Keratinocyte (primary cell): ENCODE measurements around the gene HIKESHI. TPM values are rescaled to one million over a fixed set of nuclear protein-coding genes. Genes with fewer than 3 reads are reported as not detected.

Experiments used
- DNase-seq: peaks from one replicate; pipeline ENCODE4 v3.0.0-alpha.2; 2011; ENCODE audit warnings: low read depth, missing footprints, low spot score
- FAIRE-seq: peaks from 2 replicates; lab custom pipeline; 2011; peaks lifted over from hg19 to GRCh38; lab: Jason Lieb, UNC
- H2AFZ ChIP-seq: 2 replicates; pipeline ENCODE4 v1.6.0; 2012; ENCODE audit warnings: low read length, control low read depth, inconsistent platforms; ENCODE audit not compliant: control insufficient read depth
- H3K27ac ChIP-seq: 2 replicates; pipeline ENCODE4 v1.5.1; 2011; ENCODE audit warnings: low read length; ENCODE audit not compliant: control insufficient read depth, insufficient read depth
- H3K27me3 ChIP-seq: 3 replicates; pipeline ENCODE4 v1.6.0; 2011; ENCODE audit warnings: low read length; ENCODE audit not compliant: control insufficient read depth, insufficient read depth; ENCODE audit errors: extremely low read depth
- H3K36me3 ChIP-seq, 2 experiments: 2 replicates in 1 of 2; 3 replicates in 1 of 2; pipeline ENCODE4 v1.5.1; 2011; ENCODE audit warnings: low read length in 2 of 2, mild to moderate bottlenecking in 1 of 2; ENCODE audit not compliant: control insufficient read depth in 2 of 2, insufficient read depth in 2 of 2; ENCODE audit errors: extremely low read depth in 1 of 2
- H3K4me1 ChIP-seq: 3 replicates; pipeline ENCODE4 v1.5.1; 2011; ENCODE audit warnings: low read length; ENCODE audit not compliant: control insufficient read depth, insufficient read depth; ENCODE audit errors: extremely low read depth
- H3K4me2 ChIP-seq: 3 replicates; pipeline ENCODE4 v1.6.0; 2011; ENCODE audit warnings: low read depth, low read length; ENCODE audit not compliant: control insufficient read depth, insufficient read depth; ENCODE audit errors: extremely low read depth
- H3K4me3 ChIP-seq, 3 experiments: fragments of 200-600 bp in 1 of 3; sonication (generic) in 1 of 3; 2 replicates in 2 of 3; 3 replicates in 1 of 3; pipeline ENCODE4 v1.5.1; 2011 to 2016; ENCODE audit warnings: low read length in 3 of 3, mild to moderate bottlenecking in 3 of 3, control low read depth in 2 of 3, inconsistent platforms in 1 of 3, low read depth in 1 of 3, mixed read lengths in 1 of 3, mixed run types in 1 of 3, moderate library complexity in 1 of 3; ENCODE audit not compliant: control insufficient read depth in 2 of 3, insufficient read depth in 2 of 3; ENCODE audit errors: extremely low read depth in 1 of 3
- H3K79me2 ChIP-seq: 2 replicates; pipeline ENCODE4 v1.6.0; 2012; ENCODE audit warnings: low read length; ENCODE audit not compliant: control insufficient read depth, insufficient read depth
- H3K9ac ChIP-seq: 3 replicates; pipeline ENCODE4 v1.6.0; 2011; ENCODE audit warnings: low read length; ENCODE audit not compliant: control insufficient read depth, insufficient read depth; ENCODE audit errors: extremely low read depth
- H3K9me1 ChIP-seq: 3 replicates; pipeline ENCODE4 v1.6.0; 2011; ENCODE audit warnings: low read length; ENCODE audit not compliant: control insufficient read depth, insufficient read depth; ENCODE audit errors: extremely low read depth
- H3K9me3 ChIP-seq: 2 replicates; pipeline ENCODE4 v1.5.1; 2012; ENCODE audit warnings: low read depth, low read length; ENCODE audit not compliant: control insufficient read depth
- H4K20me1 ChIP-seq: 3 replicates; pipeline ENCODE4 v1.6.0; 2011; ENCODE audit warnings: low read length; ENCODE audit not compliant: control insufficient read depth, insufficient read depth; ENCODE audit errors: extremely low read depth
- EZH2 ChIP-seq: IDR thresholded peaks from one replicate; pipeline ENCODE4 v1.6.1; 2012; ENCODE audit warnings: inconsistent platforms, mild to moderate bottlenecking, low read length, moderate library complexity
- dilution Hi-C: fragments of 300-500 bp; cut with MboI; formaldehyde crosslinking; loops from one replicate; pipeline ENCODE4 v1.7.0; 2020; ENCODE audit warnings: low sequenced_read_pairs; ENCODE audit not compliant: extremely low pct_ligation_motif_present
- polyA plus RNA-seq, 5 experiments: library from polyadenylated mRNA; depleted of rRNA in 3 of 5; stranded (reverse) in 3 of 5; stranded (forward) in 1 of 5; unstranded in 1 of 5; fragments of >200 nt; gene quantifications; 1 replicate in 1 of 5; 2 replicates in 3 of 5; 3 replicates in 1 of 5; pipeline versions ENCODE4 v1.2.1 to v1.2.3, GENCODE V29; 2011 to 2012; ENCODE audit warnings: missing spikeins in 2 of 5, low read depth in 1 of 5, low replicate concordance in 1 of 5
- TF ChIP-seq, protein P1 (sequence below), 3 experiments: IDR thresholded peaks in 1 of 3; conservative IDR thresholded peaks in 1 of 3; optimal IDR thresholded peaks in 1 of 3; 2 replicates in 2 of 3; 3 replicates in 1 of 3; pipeline versions ENCODE3 to v1.5.1; 2011; ENCODE audit warnings: low read length in 3 of 3, mild to moderate bottlenecking in 3 of 3, moderate library complexity in 2 of 3, control low read depth in 1 of 3, inconsistent platforms in 1 of 3; ENCODE audit not compliant: insufficient read depth in 2 of 3; ENCODE audit errors: extremely low read depth in 1 of 3

The HIKESHI gene
- polyA plus RNA-seq, 1 donor (not counting 4 experiments of a cell fraction or from before 2014, with no cell fraction given), result 89.4 TPM

DNA sequence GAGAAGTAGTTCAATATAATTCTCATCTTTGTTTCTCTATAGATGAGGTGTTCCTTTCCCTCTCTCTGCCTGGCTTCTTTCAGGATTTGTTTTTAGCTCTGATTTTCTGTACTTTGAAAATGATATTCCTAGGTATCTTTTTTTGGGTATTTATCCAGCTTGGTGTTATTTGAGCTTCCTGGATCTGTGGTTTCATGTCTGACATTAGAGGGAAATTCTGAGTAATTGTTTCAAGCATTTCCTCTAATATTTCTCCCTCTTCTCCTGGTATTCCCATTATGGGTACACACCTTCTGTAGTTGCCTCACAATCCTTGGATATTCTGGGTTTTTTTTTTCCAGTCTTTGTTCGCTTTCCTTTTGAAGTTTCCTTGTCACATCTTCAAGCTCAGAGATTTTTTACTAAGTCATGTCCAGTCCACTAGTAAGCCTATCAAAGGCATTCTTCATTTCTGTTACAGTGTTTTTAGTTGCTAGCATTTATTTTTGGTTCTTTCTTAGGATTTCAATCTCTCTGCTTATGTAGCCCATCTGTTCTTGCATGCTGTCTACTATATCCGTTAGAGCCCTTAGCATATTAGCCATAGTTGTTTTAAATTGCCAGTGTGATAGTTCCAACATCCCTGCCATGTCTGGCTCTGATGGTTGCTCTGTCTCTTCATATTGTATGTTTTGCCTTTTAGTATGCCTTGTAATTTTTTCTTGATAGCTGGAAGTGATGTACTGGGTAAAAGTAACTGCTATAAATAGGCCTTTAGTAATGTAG lies 78.4 kb downstream of the HIKESHI start:
- no peak overlapping the region for H3K4me2 ChIP-seq
- FAIRE-seq, result no peak
- no peaks in the 10 kb centered on the region for H3K9me1 ChIP-seq
- H3K36me3 ChIP-seq, result no peaks in the 10 kb centered on the region
- no peaks in the 10 kb centered on the region for H3K27me3 ChIP-seq
- no peaks in the 10 kb centered on the region for H3K79me2 ChIP-seq
- no peaks in the 10 kb centered on the region for H4K20me1 ChIP-seq
- TF ChIP-seq EZH2, result no peak
- TF ChIP-seq, protein P1, sequence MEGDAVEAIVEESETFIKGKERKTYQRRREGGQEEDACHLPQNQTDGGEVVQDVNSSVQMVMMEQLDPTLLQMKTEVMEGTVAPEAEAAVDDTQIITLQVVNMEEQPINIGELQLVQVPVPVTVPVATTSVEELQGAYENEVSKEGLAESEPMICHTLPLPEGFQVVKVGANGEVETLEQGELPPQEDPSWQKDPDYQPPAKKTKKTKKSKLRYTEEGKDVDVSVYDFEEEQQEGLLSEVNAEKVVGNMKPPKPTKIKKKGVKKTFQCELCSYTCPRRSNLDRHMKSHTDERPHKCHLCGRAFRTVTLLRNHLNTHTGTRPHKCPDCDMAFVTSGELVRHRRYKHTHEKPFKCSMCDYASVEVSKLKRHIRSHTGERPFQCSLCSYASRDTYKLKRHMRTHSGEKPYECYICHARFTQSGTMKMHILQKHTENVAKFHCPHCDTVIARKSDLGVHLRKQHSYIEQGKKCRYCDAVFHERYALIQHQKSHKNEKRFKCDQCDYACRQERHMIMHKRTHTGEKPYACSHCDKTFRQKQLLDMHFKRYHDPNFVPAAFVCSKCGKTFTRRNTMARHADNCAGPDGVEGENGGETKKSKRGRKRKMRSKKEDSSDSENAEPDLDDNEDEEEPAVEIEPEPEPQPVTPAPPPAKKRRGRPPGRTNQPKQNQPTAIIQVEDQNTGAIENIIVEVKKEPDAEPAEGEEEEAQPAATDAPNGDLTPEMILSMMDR (optimal IDR thresholded peaks at IDR 0.05 in 1 of 3, IDR thresholded peaks at IDR 0.05 in 1 of 3, conservative IDR thresholded peaks at IDR 0.05 in 1 of 3; ENCODE audit: extremely low read depth in 1 of 3, insufficient read depth in 2 of 3, low read length in 3 of 3), result no peak
- DNase-seq, result no peak
- no peak overlapping the region for H3K9ac ChIP-seq
- dilution Hi-C loops, result no loop called here
- H3K4me3 ChIP-seq, result no peak overlapping the region
- H3K27ac ChIP-seq, result no peak overlapping the region
- H2AFZ ChIP-seq, result no peak overlapping the region
- H3K9me3 ChIP-seq, result no peaks in the 10 kb centered on the region
- no peaks in the 10 kb centered on the region for H3K4me1 ChIP-seq

DNA sequence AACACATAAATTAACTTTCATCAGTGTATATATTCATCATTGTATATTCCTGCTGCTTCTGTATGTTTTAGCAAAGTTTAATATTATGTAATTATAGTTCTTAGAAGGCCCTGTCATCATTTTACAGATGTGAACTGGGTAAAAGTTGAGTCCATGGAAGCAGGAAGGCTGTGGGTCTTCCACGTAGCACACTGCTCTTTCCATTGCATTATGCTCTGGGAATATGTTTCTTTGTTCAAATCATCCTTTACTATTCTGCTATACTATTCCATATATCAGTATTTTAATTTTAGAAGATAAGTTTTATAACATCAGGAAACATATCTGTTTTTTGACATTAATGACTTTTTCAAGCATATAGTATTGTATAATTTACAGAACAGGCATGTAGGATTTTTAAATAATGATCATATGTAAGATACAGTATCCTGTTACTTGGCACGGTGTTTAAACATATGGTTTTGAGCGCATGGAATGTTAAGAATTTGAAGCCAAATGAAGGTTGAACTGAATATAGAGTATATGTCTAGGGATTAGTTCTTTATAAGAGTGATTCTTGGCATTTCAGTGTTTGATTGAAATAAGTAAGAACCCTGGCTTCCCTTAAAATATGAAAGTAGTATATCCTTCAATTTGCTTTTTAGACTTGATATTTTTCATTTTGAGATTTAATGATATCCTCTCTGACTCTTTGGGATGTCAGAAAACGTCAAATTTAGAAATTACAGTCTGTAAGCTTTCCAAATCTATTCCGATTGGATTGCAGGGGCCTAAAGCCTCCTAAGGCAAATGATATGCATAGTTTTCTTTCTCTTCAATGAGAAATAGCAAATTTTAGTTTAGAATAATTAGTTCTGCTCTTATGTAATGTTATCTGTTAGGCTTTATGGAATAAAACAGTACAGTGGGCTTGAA lies 81.3 kb downstream of the HIKESHI start:
- TF ChIP-seq, protein P1 (optimal IDR thresholded peaks at IDR 0.05 in 1 of 3, IDR thresholded peaks at IDR 0.05 in 1 of 3, conservative IDR thresholded peaks at IDR 0.05 in 1 of 3; ENCODE audit: extremely low read depth in 1 of 3, insufficient read depth in 2 of 3, low read length in 3 of 3), result no peak
- no peak for TF ChIP-seq EZH2
- no peak overlapping the region for H3K9ac ChIP-seq
- no peaks in the 10 kb centered on the region for H3K9me3 ChIP-seq
- no peaks in the 10 kb centered on the region for H3K79me2 ChIP-seq
- FAIRE-seq (no peak), DNase-seq (no peak)
- no peaks in the 10 kb centered on the region for H3K36me3 ChIP-seq
- no peak overlapping the region for H3K4me3 ChIP-seq
- no peaks in the 10 kb centered on the region for H3K4me1 ChIP-seq
- H4K20me1 ChIP-seq, result no peaks in the 10 kb centered on the region
- no peaks in the 10 kb centered on the region for H3K9me1 ChIP-seq
- no peaks in the 10 kb centered on the region for H3K27me3 ChIP-seq
- no peak overlapping the region for H2AFZ ChIP-seq
- dilution Hi-C loops, result no loop called here
- no peak overlapping the region for H3K27ac ChIP-seq
- no peak overlapping the region for H3K4me2 ChIP-seq
